H1 (cell line): ENCODE results near the gene CFP. TPM values are rescaled to one million over a fixed set of nuclear protein-coding genes. Genes with fewer than 3 reads are reported as not detected.

Source experiments
- CTCF ChIA-PET: fragments of 300-600 bp; sonication (Branson Sonifier 250); formaldehyde crosslinking; loops from one replicate; lab custom pipeline; 2021; ENCODE audit not compliant: partially characterized antibody; lab: Charles Lee
- POLR2A ChIA-PET: fragments of 300-600 bp; sonication (Branson Sonifier 250); formaldehyde crosslinking; loops from one replicate; lab custom pipeline; 2021; ENCODE audit warnings: inconsistent platforms; ENCODE audit not compliant: partially characterized antibody; lab: Charles Lee
- DNase-seq, 2 experiments: peaks; one replicate each; pipeline versions ENCODE4 v3.0.0 to v3.0.0-alpha.2; 2010 to 2022; ENCODE audit warnings: low spot score in 2 of 2, low read depth in 1 of 2, mixed read lengths in 1 of 2
- FAIRE-seq: peaks from 2 replicates; lab custom pipeline; 2011; peaks lifted over from hg19 to GRCh38; lab: Jason Lieb, UNC
- H2AFZ ChIP-seq: 2 replicates; pipeline ENCODE4 v1.8.1; 2012; ENCODE audit warnings: low read length, inconsistent platforms
- H2AK5ac ChIP-seq: 2 replicates; pipeline ENCODE4 v1.6.1; 2013; ENCODE audit warnings: low read depth, low read length
- H2BK120ac ChIP-seq: replicated peaks from 2 replicates; pipeline ENCODE3; 2013; ENCODE audit warnings: low read depth, low read length, inconsistent platforms
- H2BK12ac ChIP-seq: 2 replicates; pipeline ENCODE4 v1.6.1; 2013; ENCODE audit warnings: low read depth, low read length
- H2BK15ac ChIP-seq: 2 replicates; pipeline ENCODE4 v1.6.1; 2013; ENCODE audit warnings: low read length
- H2BK20ac ChIP-seq: 2 replicates; pipeline ENCODE4 v1.6.1; 2013; ENCODE audit warnings: low read length
- H2BK5ac ChIP-seq: 2 replicates; pipeline ENCODE4 v1.6.1; 2013; ENCODE audit warnings: low read depth, low read length
- H3K14ac ChIP-seq: 2 replicates; pipeline ENCODE4 v1.6.1; 2013; ENCODE audit warnings: inconsistent platforms; ENCODE audit not compliant: insufficient read length
- H3K18ac ChIP-seq: 2 replicates; pipeline ENCODE4 v1.6.1; 2013; ENCODE audit warnings: low read length; ENCODE audit errors: extremely low read depth
- H3K23ac ChIP-seq: 2 replicates; pipeline ENCODE4 v1.6.1; 2013; ENCODE audit warnings: inconsistent platforms; ENCODE audit not compliant: insufficient read length
- H3K23me2 ChIP-seq: 2 replicates; pipeline ENCODE4 v1.6.1; 2013; ENCODE audit warnings: low read depth, low read length
- H3K27ac ChIP-seq: 2 replicates; pipeline ENCODE4 v1.6.1; 2011; ENCODE audit warnings: low read depth, low read length, inconsistent platforms
- H3K27me3 ChIP-seq, 4 experiments: replicated peaks in 1 of 4; 1 replicate in 1 of 4; 2 replicates in 3 of 4; pipeline versions ENCODE4 v1.6.1 to v1.8.1; 2011 to 2013; ENCODE audit warnings: low read length in 3 of 4, mild to moderate bottlenecking in 3 of 4, inconsistent platforms in 2 of 4, mixed read lengths in 2 of 4, moderate library complexity in 1 of 4; ENCODE audit not compliant: control insufficient read depth in 3 of 4, insufficient read depth in 3 of 4; ENCODE audit errors: extremely low read depth in 1 of 4
- H3K36me3 ChIP-seq, 4 experiments: 2 replicates each; pipeline versions ENCODE4 v1.6.1 to v1.8.1; 2011 to 2013; ENCODE audit warnings: mild to moderate bottlenecking in 4 of 4, low read length in 3 of 4, moderate library complexity in 2 of 4, control low read depth in 1 of 4, inconsistent platforms in 1 of 4; ENCODE audit not compliant: insufficient read depth in 4 of 4, control insufficient read depth in 2 of 4
- H3K4ac ChIP-seq: replicated peaks from 2 replicates; pipeline ENCODE3; 2013; ENCODE audit warnings: low read length, low read depth, mixed read lengths, inconsistent platforms; ENCODE audit not compliant: insufficient read length
- H3K4me1 ChIP-seq, 4 experiments: replicated peaks in 1 of 4; 1 replicate in 1 of 4; 2 replicates in 3 of 4; pipeline versions ENCODE4 v1.6.1 to v1.8.1; 2011 to 2013; ENCODE audit warnings: low read length in 3 of 4, inconsistent platforms in 2 of 4, mixed read lengths in 1 of 4; ENCODE audit not compliant: insufficient read depth in 4 of 4, control insufficient read depth in 3 of 4
- H3K4me2 ChIP-seq, 2 experiments: 2 replicates each; pipeline versions ENCODE4 v1.6.1 to v1.8.1; 2011 to 2013; ENCODE audit warnings: low read depth in 2 of 2, low read length in 2 of 2, control low read depth in 1 of 2, inconsistent platforms in 1 of 2, mild to moderate bottlenecking in 1 of 2; ENCODE audit not compliant: insufficient read depth in 1 of 2
- H3K4me3 ChIP-seq, 4 experiments: fragments of 200-600, 300-600 bp in 1 of 4; sonication (generic), shearing (Covaris generic), sonication (Bioruptor Twin) in 1 of 4; 2 replicates each; pipeline versions ENCODE4 v1.5.1 to v1.8.1; 2011 to 2016; ENCODE audit warnings: low read length in 4 of 4, low read depth in 3 of 4, control low read depth in 2 of 4, inconsistent platforms in 2 of 4, mild to moderate bottlenecking in 2 of 4, mixed read lengths in 1 of 4, moderate library complexity in 1 of 4; ENCODE audit not compliant: insufficient read depth in 2 of 4; ENCODE audit errors: extremely low read depth in 1 of 4
- H3K56ac ChIP-seq: replicated peaks from 2 replicates; pipeline ENCODE3; 2013; ENCODE audit warnings: low read depth, mild to moderate bottlenecking, mixed read lengths, low read length, inconsistent platforms; ENCODE audit not compliant: insufficient read length
- H3K79me1 ChIP-seq: 2 replicates; pipeline ENCODE4 v1.6.1; 2013; ENCODE audit warnings: low read depth, low read length, control low read depth
- H3K79me2 ChIP-seq, 2 experiments: 2 replicates each; pipeline versions ENCODE4 v1.6.1 to v1.8.1; 2012 to 2013; ENCODE audit warnings: low read length in 2 of 2, mild to moderate bottlenecking in 2 of 2, inconsistent platforms in 1 of 2; ENCODE audit not compliant: insufficient read depth in 2 of 2, control insufficient read depth in 1 of 2
- H3K9ac ChIP-seq, 4 experiments: replicated peaks in 1 of 4; 1 replicate in 1 of 4; 2 replicates in 3 of 4; pipeline versions ENCODE4 v1.6.1 to v1.8.1; 2011 to 2013; ENCODE audit warnings: low read depth in 3 of 4, low read length in 3 of 4, control low read depth in 2 of 4, mild to moderate bottlenecking in 2 of 4, moderate library complexity in 2 of 4, inconsistent platforms in 1 of 4; ENCODE audit errors: extremely low read depth in 1 of 4
- H3K9me3 ChIP-seq, 2 experiments: 2 replicates each; pipeline versions ENCODE4 v1.6.1 to v1.8.1; 2012 to 2013; ENCODE audit warnings: mild to moderate bottlenecking in 2 of 2, moderate library complexity in 2 of 2, control low read depth in 1 of 2, inconsistent platforms in 1 of 2, low read depth in 1 of 2, low read length in 1 of 2, mixed read lengths in 1 of 2; ENCODE audit not compliant: insufficient read depth in 2 of 2
- H4K20me1 ChIP-seq, 2 experiments: replicated peaks in 1 of 2; 2 replicates each; pipeline versions ENCODE3 to v1.8.1; 2011 to 2013; ENCODE audit warnings: inconsistent platforms in 2 of 2, low read length in 2 of 2, mild to moderate bottlenecking in 1 of 2; ENCODE audit not compliant: insufficient read depth in 2 of 2, control insufficient read depth in 1 of 2
- H4K5ac ChIP-seq: 2 replicates; pipeline ENCODE4 v1.6.1; 2013; ENCODE audit warnings: low read length, low read depth, mixed read lengths, inconsistent platforms; ENCODE audit not compliant: insufficient read length
- H4K8ac ChIP-seq: 2 replicates; pipeline ENCODE4 v1.8.0; 2013; ENCODE audit warnings: mild to moderate bottlenecking, moderate library complexity, low read length, inconsistent platforms; ENCODE audit not compliant: insufficient read depth; ENCODE audit errors: extremely low read depth
- H4K91ac ChIP-seq: replicated peaks from 2 replicates; pipeline ENCODE3; 2013; ENCODE audit warnings: low read length, mixed read lengths, inconsistent platforms; ENCODE audit not compliant: insufficient read length
- SIRT6 ChIP-seq: IDR thresholded peaks from one replicate; pipeline ENCODE4 v1.7.1; 2012; ENCODE audit warnings: low read length, inconsistent platforms
- WGBS, 2 experiments: shearing (Covaris generic) in 1 of 2; methylation state at CpG; one replicate each; pipeline versions ENCODE4 v1.1.6 to v1.1.7; 2013 to 2015; ENCODE audit warnings: low lambda C conversion rate in 2 of 2, mixed read lengths in 2 of 2, inconsistent platforms in 1 of 2, low coverage in 1 of 2, missing lambda C conversion rate in 1 of 2; ENCODE audit not compliant: insufficient replicate concordance in 2 of 2, insufficient coverage in 1 of 2, insufficient read length in 1 of 2; ENCODE audit errors: extremely low coverage in 1 of 2, missing lambda C conversion rate in 1 of 2; 5-methylcytosine and 5-hydroxymethylcytosine counted together
- polyA plus RNA-seq, 7 experiments: library from polyadenylated mRNA; depleted of rRNA in 3 of 7; stranded (reverse) in 5 of 7; unstranded in 2 of 7; fragments of >200 nt in 5 of 7; fragments of 200-250 nt in 2 of 7; gene quantifications; 1 replicate in 5 of 7; 2 replicates in 1 of 7; 4 replicates in 1 of 7; pipeline versions ENCODE4 v1.2.1 to v1.2.3, GENCODE V29; 2011 to 2013; ENCODE audit warnings: missing spikeins in 2 of 7, mixed read lengths in 2 of 7
- total RNA-seq: library from RNA; stranded (reverse); fragmentation: NEBNext Ultra II Directional; extraction: Animal tissue kit (Norgen Biotek cat#: 25700); gene quantifications from 2 replicates; pipeline ENCODE4 v1.2.1, GENCODE V29; 2021

CFP gene
- total and polyA plus RNA-seq, 2 of the 8 experiments (the other 6 are each of a cell fraction or from before 2014, with no cell fraction given) = 0.76 to 2.2 TPM

GRCh38 chrX:47648376-47648775, 18.6 kb upstream of the CFP start:
- Histone ChIP-seq H3K27ac (no peak overlapping the region), H2AFZ (no peak overlapping the region), H3K79me2 (peaks cover 4 to 21% of the 10 kb centered on the region in 2 experiments; a peak in 3 of 4 replicates), H3K79me1 (no peaks in the 10 kb centered on the region; the same call in 1 of the 2 replicates), H3K56ac (no peak overlapping the region), H3K14ac (no peak overlapping the region), H4K20me1 (peaks cover 0 to 8% of the 10 kb centered on the region in 2 experiments), H3K9ac (no peak overlapping the region), H2BK120ac (no peak overlapping the region), H3K4me2 (no peak overlapping the region; a peak in 1 of 4 replicates), H2AK5ac (no peak overlapping the region), H3K4me1 (peaks cover 0 to 6% (median 1%) of the 10 kb centered on the region in 4 experiments; a peak in 3 of 7 replicates), H3K4me3 (no peak overlapping the region), H3K4ac (no peak overlapping the region), H4K8ac (no peak overlapping the region), H4K5ac (no peak overlapping the region), H3K18ac (no peak overlapping the region), H3K9me3 (no peaks in the 10 kb centered on the region), H3K23me2 (no peaks in the 10 kb centered on the region; the same call in 1 of the 2 replicates), H2BK5ac (no peak overlapping the region), H3K27me3 (no peaks in the 10 kb centered on the region), H4K91ac (no peak overlapping the region), H3K23ac (no peak overlapping the region), H2BK20ac (no peak overlapping the region), H3K36me3 (peaks cover 0 to 3% (median 1%) of the 10 kb centered on the region in 4 experiments; a peak in 1 of 8 replicates), H2BK15ac (no peak overlapping the region), H2BK12ac (no peak overlapping the region)
- DNase-seq (no peak), FAIRE-seq (no peak)
- no peak for TF ChIP-seq SIRT6
- POLR2A ChIA-PET = interaction anchor here (1.1 kb wide), 1 partner anchor 7 kb away, joined by 3 read pairs; no protein-coding TSS in a partner anchor
- CTCF ChIA-PET = interaction anchor here (0.6 to 1.5 kb wide), 2 partner anchors 23 to 147 kb away, joined by 3 read pairs; no protein-coding TSS in a partner anchor
- 100% methylated on average over 2 of the region's 2 CpGs; no CpG with 5 or more reads in 1 of the 2 experiments for WGBS, 2 experiments
